DND-41 (cell line): ENCODE results near the gene ARHGAP26.

ENCODE experiments used
- CTCF ChIP-seq: IDR thresholded peaks from 2 replicates; pipeline ENCODE4 v1.5.1; 2012; ENCODE audit warnings: borderline replicate concordance, low read length, moderate library complexity, mild to moderate bottlenecking; ENCODE audit not compliant: poor library complexity, severe bottlenecking; ENCODE audit errors: extremely low read depth
- EZH2 ChIP-seq: IDR thresholded peaks from 3 replicates; pipeline ENCODE4 v1.6.1; 2012; ENCODE audit warnings: borderline replicate concordance, low read depth, mild to moderate bottlenecking, moderate library complexity, low read length, inconsistent platforms; ENCODE audit not compliant: severe bottlenecking

GRCh38 chr5:143071927-143072326 lies 301.8 kb downstream of the ARHGAP26 start:
- no peak for TF ChIP-seq EZH2
- no peak for TF ChIP-seq CTCF
